ENCODE results near the gene TUBGCP6. TPM values are rescaled to one million over a fixed set of nuclear protein-coding genes. Genes with fewer than 3 reads are reported as not detected.
A peak's percentile ranks its signal among the peaks of the same experiment; 100 is the strongest.
"Not testable (repeated sequence)": the region's sequence is repeated elsewhere in the genome, so short reads cannot be mapped to it uniquely, and the experiment has no call there.

The TUBGCP6 gene
- total RNA-seq, 2 donors from 2014 or later: 26.3 to 31.6 TPM

- no peak for ATAC-seq
- intact Hi-C loops (cut with DNase I, micrococcal nuclease): loop anchor here in 1 of 2 donors (5.0 kb wide), 1 partner anchor 60 kb away; no protein-coding TSS in a partner anchor
- DNase-seq: no peak
These were observed 37.3 kb downstream of the TUBGCP6 start for GRCh38 chr22:50207383-50208140.

GRCh38 chr22:50206599-50206998, 38.2 kb downstream of the TUBGCP6 start:
- ATAC-seq (no peak), DNase-seq (no peak)
- intact Hi-C loops (cut with DNase I, micrococcal nuclease): loop anchor here in 1 of 2 donors (5.0 kb wide), 1 partner anchor 59 kb away; no protein-coding TSS in a partner anchor

- DNase-seq: no peak
- intact Hi-C loops (cut with DNase I, micrococcal nuclease): loop anchor here in 1 of 2 donors (5.0 kb wide), 1 partner anchor 59 kb away; no protein-coding TSS in a partner anchor
- ATAC-seq: no peak
These were observed 38.8 kb downstream of the TUBGCP6 start for GRCh38 chr22:50205781-50206569.

GRCh38 chr22:50204998-50205397, 39.8 kb downstream of the TUBGCP6 start:
- not testable (repeated sequence) for ATAC-seq, DNase-seq
- intact Hi-C loops (cut with DNase I, micrococcal nuclease): loop anchor here in 1 of 2 donors (5.0 kb wide), 1 partner anchor 58 kb away; no protein-coding TSS in a partner anchor

- no peak for ATAC-seq
- DNase-seq: no peak
- intact Hi-C loops (cut with DNase I, micrococcal nuclease): no loop called here
These were observed 40.3 kb downstream of the TUBGCP6 start for GRCh38 chr22:50204571-50204970.

GRCh38 chr22:50203288-50203687, 41.5 kb downstream of the TUBGCP6 start:
- intact Hi-C loops (cut with DNase I, micrococcal nuclease): no loop called here
- ATAC-seq: no peak
- no peak for DNase-seq

GRCh38 chr22:50202130-50202666, 42.6 kb downstream of the TUBGCP6 start:
- ATAC-seq (no peak), DNase-seq (no peak)
- intact Hi-C loops (cut with DNase I, micrococcal nuclease): no loop called here

- no peak for DNase-seq
- peak; percentile 46 for ATAC-seq
- intact Hi-C loops (cut with DNase I, micrococcal nuclease): no loop called here
These were observed 43.4 kb downstream of the TUBGCP6 start for GRCh38 chr22:50201191-50202129.

- peak; percentile 86 for ATAC-seq
- intact Hi-C loops (cut with DNase I, micrococcal nuclease): no loop called here
These were observed 44.2 kb downstream of the TUBGCP6 start, which contains the start of gene SELENOO for GRCh38 chr22:50200461-50201190. Gene SELENOO, plus strand, starts transcription at chr22:50201011. Its CDS starts 26 bp downstream, at chr22:50201037.

GRCh38 chr22:50199829-50200460, 44.9 kb downstream of the TUBGCP6 start:
- ATAC-seq: peak; percentile 2
- intact Hi-C loops (cut with DNase I, micrococcal nuclease): no loop called here

More at GRCh38 chr22:50200461-50201190, 44.2 kb downstream of the TUBGCP6 start, which contains the start of gene SELENOO:
- DNase-seq: peak; percentile 92 to 94

GRCh38 chr22:50199251-50199721, 45.5 kb downstream of the TUBGCP6 start:
- intact Hi-C loops (cut with DNase I, micrococcal nuclease): no loop called here
- ATAC-seq (no peak), DNase-seq (no peak)

More at GRCh38 chr22:50199829-50200460, 44.9 kb downstream of the TUBGCP6 start:
- no peak for DNase-seq

GRCh38 chr22:50198624-50199017, 46.2 kb downstream of the TUBGCP6 start:
- intact Hi-C loops (cut with DNase I, micrococcal nuclease): no loop called here
- DNase-seq (no peak), ATAC-seq (no peak)

GRCh38 chr22:50197856-50198623, 46.8 kb downstream of the TUBGCP6 start:
- intact Hi-C loops (cut with DNase I, micrococcal nuclease): no loop called here
- ATAC-seq: no peak

GRCh38 chr22:50197000-50197800, 47.6 kb downstream of the TUBGCP6 start:
- intact Hi-C loops (cut with DNase I, micrococcal nuclease): no loop called here
- ATAC-seq: no peak
- no peak for DNase-seq

More at GRCh38 chr22:50197856-50198623, 46.8 kb downstream of the TUBGCP6 start:
- DNase-seq: no peak

- intact Hi-C loops (cut with DNase I, micrococcal nuclease): no loop called here
- DNase-seq (no peak), ATAC-seq (no peak)
These were observed 48.6 kb downstream of the TUBGCP6 start for GRCh38 chr22:50196256-50196655.
